Urinary bladder (tissue), 4 donors: Measurements from ENCODE around the gene GPR61. TPM values are rescaled to one million over a fixed set of nuclear protein-coding genes. Genes with fewer than 3 reads are reported as not detected.

Source experiments
- DNase-seq: peaks from one replicate; pipeline ENCODE4 v3.0.0-alpha.2; 2015; ENCODE audit errors: extremely low spot score
- H3K27ac ChIP-seq: one replicate; pipeline ENCODE4 v1.5.1; 2013; ENCODE audit warnings: low read depth, mild to moderate bottlenecking, moderate library complexity
- H3K36me3 ChIP-seq: one replicate; pipeline ENCODE4 v1.6.1; 2013; ENCODE audit warnings: mild to moderate bottlenecking, moderate library complexity; ENCODE audit not compliant: insufficient read depth
- H3K4me1 ChIP-seq: one replicate; pipeline ENCODE4 v1.6.1; 2013; ENCODE audit warnings: mild to moderate bottlenecking, moderate library complexity; ENCODE audit not compliant: insufficient read depth
- H3K4me3 ChIP-seq: one replicate; pipeline ENCODE4 v1.5.1; 2013; ENCODE audit warnings: low read depth, low read length
- WGBS: extraction: QIAGEN DNeasy Blood & Tissue Kit; methylation state at CpG from one replicate; pipeline ENCODE4 v1.1.7; 2013; 5-methylcytosine and 5-hydroxymethylcytosine counted together
- polyA plus RNA-seq: library from polyadenylated mRNA; stranded (reverse); fragments of 200-250 nt; gene quantifications from one replicate; pipeline ENCODE4 v1.2.3, GENCODE V29; 2013
- total RNA-seq: library from RNA; depleted of rRNA; stranded (reverse); fragments of >200 nt; gene quantifications from one replicate; pipeline ENCODE4 v1.2.3, GENCODE V29; 2014
- donor health status: healthy with polysubstance abuse.
- donor health status: healthy.

The GPR61 gene
- total and polyA plus RNA-seq, 2 donors, result 0.11 TPM; not detected in 1

DNA sequence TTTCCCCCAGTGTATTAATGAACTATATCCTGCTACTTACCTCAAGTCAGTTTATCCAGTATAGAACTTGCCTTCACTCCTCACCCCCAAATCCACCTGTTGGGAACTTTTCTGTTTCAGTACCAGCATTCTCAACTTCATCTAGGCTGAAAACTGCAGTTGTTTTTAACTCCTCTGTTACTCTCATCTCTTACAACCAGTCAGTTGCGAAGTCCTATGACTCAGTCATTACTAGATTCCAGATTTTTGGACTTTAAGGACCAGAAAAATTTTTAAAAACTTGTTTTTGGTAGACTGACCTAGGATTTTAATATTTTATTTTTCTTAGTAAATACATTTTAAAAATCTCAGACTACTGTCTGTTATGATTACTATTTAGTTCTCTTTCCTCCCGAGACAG, 16.9 kb downstream of the GPR61 start:
- no peaks in the 10 kb centered on the region for H3K4me1 ChIP-seq
- no peaks in the 10 kb centered on the region for H3K36me3 ChIP-seq
- no peak for DNase-seq
- no peak overlapping the region for H3K4me3 ChIP-seq
- no peak overlapping the region for H3K27ac ChIP-seq
- WGBS, result 96% methylated on average over 2 of the region's 2 CpGs

DNA sequence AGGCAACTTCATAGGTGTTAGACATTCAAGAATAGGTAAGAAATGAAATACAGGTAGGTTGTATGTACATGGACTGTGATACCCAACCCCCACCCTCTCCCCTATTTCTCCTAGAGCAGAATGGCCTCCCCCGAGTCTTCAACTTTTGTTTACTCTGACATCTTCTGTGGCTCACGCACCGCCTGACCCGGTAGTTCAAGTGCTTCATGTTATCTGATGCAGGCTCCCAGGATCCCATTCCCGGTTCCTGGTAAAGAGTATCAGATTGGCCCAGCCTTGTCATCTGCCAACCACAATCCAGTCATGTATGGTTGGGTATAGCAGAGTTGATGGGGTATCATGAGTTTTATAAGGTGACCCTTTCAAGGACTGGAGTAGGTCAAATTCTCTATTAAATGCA, 17.8 kb downstream of the GPR61 start:
- Histone ChIP-seq H3K36me3 (no peaks in the 10 kb centered on the region), H3K27ac (no peak overlapping the region), H3K4me3 (no peak overlapping the region), H3K4me1 (no peaks in the 10 kb centered on the region)
- WGBS, result 92% methylated on average over 5 of the region's 5 CpGs
- no peak for DNase-seq

DNA sequence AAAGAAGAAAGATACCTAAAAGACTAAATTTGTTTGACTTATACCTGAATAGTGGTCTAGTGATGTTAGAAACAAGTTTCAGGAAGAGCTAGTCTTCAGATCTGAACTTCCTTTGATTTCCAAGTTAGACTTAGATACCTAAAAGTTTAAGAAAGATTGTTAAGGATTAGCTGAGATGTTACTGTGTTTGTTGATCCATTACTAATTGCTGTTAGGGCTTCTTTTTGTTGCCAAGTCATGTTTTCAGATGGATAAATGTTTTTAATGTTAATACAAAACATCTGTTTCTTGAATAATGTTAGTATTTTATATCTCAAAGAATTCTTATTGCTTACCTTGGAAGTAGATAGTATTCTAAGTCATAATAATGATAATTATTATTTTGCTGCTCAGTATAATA, 20.3 kb downstream of the GPR61 start:
- Histone ChIP-seq H3K4me1 (no peaks in the 10 kb centered on the region), H3K4me3 (no peak overlapping the region), H3K27ac (no peak overlapping the region), H3K36me3 (no peaks in the 10 kb centered on the region)
- DNase-seq, result no peak

DNA sequence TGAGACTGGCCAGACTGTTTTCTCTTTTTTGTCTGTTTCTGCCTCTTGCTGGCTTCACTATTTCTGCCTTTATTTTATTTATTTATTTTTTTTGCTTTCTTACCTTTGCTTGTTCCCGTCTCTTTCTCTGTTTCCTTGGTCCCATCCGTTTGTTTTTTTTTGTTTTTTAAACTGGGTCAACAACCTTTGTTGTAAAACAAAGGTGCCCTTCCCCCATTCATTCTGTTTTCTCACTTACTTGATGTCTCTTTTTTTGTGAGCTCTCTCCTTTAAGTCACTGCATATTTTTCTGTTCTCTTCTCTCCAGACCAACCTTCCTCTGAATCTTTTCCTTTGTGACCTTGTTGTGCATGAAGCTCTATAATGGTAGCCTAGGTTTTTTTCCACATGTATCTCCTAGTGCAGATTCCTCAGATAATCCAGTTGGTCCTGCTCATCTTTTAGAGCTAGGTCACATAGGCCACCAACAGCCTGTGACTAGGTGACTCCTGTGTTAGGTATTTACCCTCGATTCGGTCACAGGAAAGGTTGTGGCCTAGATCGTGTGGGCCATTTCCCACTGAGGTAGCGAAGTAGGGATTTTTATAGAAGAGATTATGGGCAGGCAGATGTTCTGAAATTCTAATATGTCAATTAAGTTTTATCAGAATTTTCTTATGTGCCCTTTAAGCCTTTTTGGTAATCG, 24.7 kb downstream of the GPR61 start:
- DNase-seq, result no peak
- Histone ChIP-seq H3K36me3 (no peaks in the 10 kb centered on the region), H3K4me1 (peaks cover 2% of the 10 kb centered on the region), H3K27ac (no peak overlapping the region), H3K4me3 (no peak overlapping the region)
- 86% methylated on average over 7 of the region's 7 CpGs for WGBS

DNA sequence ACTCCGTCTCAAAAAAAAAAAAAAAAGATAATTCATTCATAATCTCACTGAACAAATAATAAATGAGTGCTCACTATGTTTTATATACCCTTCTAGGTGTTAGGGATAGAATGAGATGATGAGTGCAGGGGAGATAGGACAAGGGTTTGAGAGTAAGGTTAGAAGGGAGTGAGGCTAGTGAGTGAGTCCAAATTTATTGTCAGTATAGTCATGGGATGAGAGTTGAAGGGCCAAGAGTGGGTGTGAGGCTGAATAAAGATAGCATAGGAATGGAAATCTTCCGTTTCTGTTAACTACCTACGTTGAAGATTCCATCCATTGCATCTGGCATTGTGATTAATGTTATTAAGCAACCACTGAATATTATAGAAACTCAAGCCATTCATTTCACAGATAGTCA, 25.6 kb downstream of the GPR61 start:
- Histone ChIP-seq H3K27ac (no peak overlapping the region), H3K4me3 (no peak overlapping the region), H3K4me1 (peaks cover 2% of the 10 kb centered on the region), H3K36me3 (no peaks in the 10 kb centered on the region)
- 85% methylated on average over 3 of the region's 3 CpGs for WGBS
- DNase-seq, result no peak

DNA sequence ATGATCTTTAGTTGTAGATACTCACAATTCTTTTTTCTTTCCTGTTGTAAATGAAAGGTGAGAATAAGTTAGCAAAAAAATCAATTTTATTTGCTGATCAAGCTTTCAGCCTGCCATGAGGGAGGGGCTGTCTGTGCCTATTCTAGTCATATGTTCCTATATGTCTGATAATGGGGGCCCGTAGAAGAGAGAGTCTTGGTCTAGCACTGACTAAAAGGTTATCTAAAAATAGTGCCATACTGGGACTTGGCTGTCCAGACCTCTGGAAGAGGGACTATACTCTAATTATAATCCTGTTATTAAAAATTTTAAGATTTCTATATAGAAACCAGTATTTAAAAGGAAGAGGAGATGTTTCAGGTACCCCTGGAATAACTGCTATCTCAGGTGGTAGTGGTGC, 27.3 kb downstream of the GPR61 start:
- Histone ChIP-seq H3K36me3 (no peaks in the 10 kb centered on the region), H3K4me1 (peaks cover 2% of the 10 kb centered on the region), H3K27ac (no peak overlapping the region), H3K4me3 (no peak overlapping the region)
- 57% methylated on average over 1 of the region's 1 CpG for WGBS
- DNase-seq, result no peak

DNA sequence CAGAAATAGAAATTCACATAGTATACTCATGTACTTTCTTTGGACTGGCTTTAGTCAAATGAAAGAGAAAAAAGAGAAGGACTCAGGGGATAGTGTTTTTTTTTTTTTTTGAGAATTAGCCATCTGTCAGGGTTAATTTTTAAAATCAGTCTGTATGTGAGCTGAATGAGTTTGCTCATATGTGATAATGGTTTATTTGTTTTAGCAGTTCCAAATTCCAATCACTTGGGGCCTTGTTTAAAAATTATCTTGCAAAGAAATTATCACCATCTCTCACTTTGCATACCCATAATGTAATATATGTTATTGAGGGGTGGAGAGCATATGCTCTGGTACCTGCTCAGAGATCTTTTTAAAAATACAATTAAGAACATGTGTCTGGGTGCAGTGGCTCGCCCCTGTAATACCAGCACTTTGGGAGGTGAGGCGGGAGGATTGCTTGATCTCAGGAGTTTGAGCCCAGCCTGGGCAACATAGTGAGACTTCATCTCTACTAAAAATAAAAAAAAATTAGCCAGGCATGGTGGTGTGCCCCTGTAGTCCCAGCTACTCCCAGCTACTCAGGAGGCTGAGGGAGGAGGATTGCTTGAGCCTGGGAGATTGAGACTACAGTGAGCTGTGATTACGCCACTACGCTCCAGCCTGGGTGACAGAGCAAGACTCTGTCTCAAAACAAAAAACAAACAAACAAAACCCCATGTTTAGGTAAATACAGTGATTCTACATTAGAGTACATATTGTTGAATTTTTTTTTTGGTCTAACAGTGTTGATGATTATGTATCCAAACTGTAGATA, 28.4 kb downstream of the GPR61 start:
- Histone ChIP-seq H3K4me3 (no peak overlapping the region), H3K36me3 (no peaks in the 10 kb centered on the region), H3K4me1 (peaks cover 2% of the 10 kb centered on the region), H3K27ac (no peak overlapping the region)
- 99% methylated on average over 4 of the region's 4 CpGs for WGBS
- DNase-seq, result no peak

DNA sequence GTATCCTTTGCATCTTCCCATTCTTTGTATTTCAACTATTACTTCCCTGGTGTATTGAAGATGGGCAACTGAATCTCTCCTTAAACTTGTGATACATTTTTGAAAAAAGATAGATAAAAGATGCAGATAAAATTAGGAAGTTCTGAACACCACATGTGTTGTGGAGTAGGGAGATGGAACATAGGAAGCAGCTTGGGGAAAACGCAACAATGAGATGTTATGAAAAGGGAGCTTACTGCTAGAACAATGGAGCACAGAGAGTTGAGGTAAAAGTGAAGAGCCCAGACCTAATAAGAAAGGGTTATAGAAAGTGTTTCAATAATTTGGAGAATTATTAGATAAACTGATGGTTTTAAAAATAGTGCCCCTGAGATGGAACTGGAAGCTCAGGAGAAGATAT, 29.7 kb downstream of the GPR61 start:
- no peak for DNase-seq
- Histone ChIP-seq H3K4me1 (peaks cover 2% of the 10 kb centered on the region), H3K27ac (no peak overlapping the region), H3K36me3 (no peaks in the 10 kb centered on the region), H3K4me3 (no peak overlapping the region)
- 76% methylated on average over 1 of the region's 1 CpG for WGBS

DNA sequence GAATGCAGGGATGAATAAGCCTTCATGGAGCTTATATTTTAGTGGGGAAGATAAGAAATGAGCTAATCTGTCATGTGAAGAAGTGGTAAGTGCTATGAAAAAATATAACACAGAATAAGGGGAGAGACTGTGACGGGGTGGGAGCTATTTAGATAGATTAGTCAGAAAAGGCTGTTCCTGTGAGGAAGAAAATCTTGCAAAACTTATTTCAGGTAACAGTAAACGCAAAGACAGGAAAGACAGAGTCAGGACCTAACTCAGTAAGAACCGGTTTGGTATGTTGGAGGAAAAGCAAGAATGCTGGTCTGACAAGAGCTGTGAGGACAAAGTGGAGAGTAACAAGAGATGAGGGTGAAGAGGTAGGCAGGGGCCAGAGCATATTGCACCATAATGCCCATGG, 30.7 kb downstream of the GPR61 start:
- no peak overlapping the region for H3K4me3 ChIP-seq
- H3K36me3 ChIP-seq, result no peaks in the 10 kb centered on the region
- no peak for DNase-seq
- 44% methylated on average over 3 of the region's 3 CpGs for WGBS
- peaks cover 2% of the 10 kb centered on the region for H3K4me1 ChIP-seq
- no peak overlapping the region for H3K27ac ChIP-seq

DNA sequence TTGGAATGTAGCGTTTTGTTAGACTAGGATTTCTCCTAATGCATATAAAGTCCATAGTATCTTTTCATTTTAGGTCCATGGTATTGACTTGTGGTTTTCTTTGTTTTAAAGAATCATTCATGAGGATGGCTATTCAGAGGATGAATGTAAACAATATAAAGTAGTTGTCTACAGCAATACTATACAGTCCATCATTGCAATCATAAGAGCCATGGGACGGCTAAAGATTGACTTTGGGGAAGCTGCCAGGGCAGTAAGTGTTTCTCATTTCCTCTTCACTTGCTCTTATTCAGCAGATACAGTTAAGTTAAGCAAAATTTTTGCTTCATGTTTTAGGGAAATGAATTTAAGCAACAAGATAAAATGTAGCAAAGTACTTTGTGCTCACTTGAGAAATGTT, 34.1 kb downstream of the GPR61 start:
- Histone ChIP-seq H3K4me3 (no peak overlapping the region), H3K36me3 (no peaks in the 10 kb centered on the region), H3K27ac (no peak overlapping the region), H3K4me1 (no peaks in the 10 kb centered on the region)
- 67% methylated on average over 2 of the region's 2 CpGs for WGBS
- no peak for DNase-seq

DNA sequence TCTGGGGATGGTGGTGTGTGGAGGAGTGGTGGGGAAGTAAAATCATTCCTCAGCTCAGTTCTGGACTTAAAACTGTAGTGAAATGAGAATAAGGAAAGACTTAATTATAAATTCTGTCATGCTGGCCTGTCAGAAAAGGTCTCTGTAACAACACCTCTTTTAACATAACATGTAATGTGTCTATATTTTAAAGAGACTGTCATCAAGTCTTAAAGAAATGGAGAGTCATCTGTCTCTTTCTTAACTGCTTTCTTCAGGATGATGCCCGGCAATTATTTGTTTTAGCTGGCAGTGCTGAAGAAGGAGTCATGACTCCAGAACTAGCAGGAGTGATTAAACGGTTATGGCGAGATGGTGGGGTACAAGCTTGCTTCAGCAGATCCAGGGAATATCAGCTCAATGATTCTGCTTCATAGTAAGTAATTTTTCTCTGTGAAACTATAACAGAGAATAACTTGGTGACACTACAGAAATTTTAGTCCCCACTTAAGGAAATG, 39.3 kb downstream of the GPR61 start:
- no peaks in the 10 kb centered on the region for H3K4me1 ChIP-seq
- DNase-seq, result no peak
- no peaks in the 10 kb centered on the region for H3K36me3 ChIP-seq
- no peak overlapping the region for H3K27ac ChIP-seq
- WGBS, result 50% methylated on average over 3 of the region's 3 CpGs
- H3K4me3 ChIP-seq, result no peak overlapping the region

DNA sequence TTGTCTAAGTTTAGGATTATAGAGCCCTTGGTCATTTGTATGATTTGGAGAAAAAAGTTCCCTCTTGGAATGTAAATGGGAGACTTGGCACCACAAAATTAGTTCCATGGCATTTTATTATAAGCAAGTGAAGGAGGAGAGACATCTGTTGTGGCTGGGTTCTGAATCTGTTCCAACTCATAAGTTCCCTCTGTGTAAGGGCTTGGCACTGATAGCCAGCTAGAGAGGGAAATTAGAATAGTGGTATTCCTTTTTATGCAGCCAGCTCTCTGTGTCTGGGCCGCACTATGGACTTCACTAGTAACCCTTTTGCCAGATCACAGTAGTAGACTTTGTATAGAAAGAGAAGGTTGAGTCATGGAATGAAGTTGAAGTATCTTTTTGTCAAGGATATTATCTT, 39.8 kb downstream of the GPR61 start:
- H3K27ac ChIP-seq, result no peak overlapping the region

DNA sequence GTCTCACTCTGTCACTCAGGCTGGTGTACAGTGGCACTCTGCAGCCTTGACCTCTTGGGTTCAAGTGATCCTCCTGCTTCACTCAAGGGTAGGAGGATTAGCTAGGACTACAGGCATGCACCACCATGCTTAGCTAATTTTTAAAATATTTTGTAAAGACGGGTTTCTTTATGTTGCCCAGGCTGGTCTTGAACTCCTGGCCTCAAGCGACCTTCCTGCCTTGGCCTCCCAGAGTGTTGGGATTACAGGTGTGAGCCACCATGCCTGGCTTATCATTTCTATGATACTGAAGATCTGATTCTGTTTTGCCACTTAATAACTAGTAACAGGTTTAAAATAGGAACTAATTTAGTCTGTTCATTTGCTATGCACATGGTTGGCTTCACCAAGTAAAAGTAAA, 42.3 kb downstream of the GPR61 start:
- Histone ChIP-seq H3K36me3 (peaks cover 4% of the 10 kb centered on the region), H3K4me3 (no peak overlapping the region), H3K4me1 (no peaks in the 10 kb centered on the region), H3K27ac (no peak overlapping the region)
- WGBS, result 93% methylated on average over 2 of the region's 2 CpGs
- DNase-seq, result no peak

More for the DNA sequence above, 39.8 kb downstream of the GPR61 start:
- no peaks in the 10 kb centered on the region for H3K36me3 ChIP-seq
- DNase-seq, result no peak
- 46% methylated on average over 1 of the region's 1 CpG for WGBS
- H3K4me1 ChIP-seq, result no peaks in the 10 kb centered on the region
- H3K4me3 ChIP-seq, result no peak overlapping the region

DNA sequence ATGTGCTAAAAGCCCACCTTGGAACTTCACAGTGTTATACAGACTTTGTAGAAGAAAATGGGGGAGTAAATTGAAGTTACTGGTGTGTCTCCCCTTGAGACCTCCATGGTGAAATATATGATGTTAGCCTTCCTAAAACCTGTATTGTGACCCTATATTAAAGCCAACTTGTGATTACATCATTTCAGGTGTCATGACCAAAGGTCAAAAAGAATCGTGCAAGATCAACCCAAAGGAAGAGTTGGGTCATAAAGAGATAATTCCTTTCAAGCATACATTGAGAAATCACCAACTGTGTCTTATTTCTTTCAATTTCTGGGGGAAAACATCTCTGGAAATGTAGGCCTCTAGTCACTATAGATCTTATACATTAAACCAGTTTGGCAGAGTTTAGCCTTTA, 45.1 kb downstream of the GPR61 start:
- 88% methylated on average over 1 of the region's 1 CpG for WGBS

More for the DNA sequence above, 45.1 kb downstream of the GPR61 start:
- Histone ChIP-seq H3K36me3 (peaks cover 4% of the 10 kb centered on the region), H3K27ac (no peak overlapping the region), H3K4me3 (no peak overlapping the region), H3K4me1 (no peaks in the 10 kb centered on the region)
- DNase-seq, result no peak
